ENCODE measurements around the gene FOXP4.

Gene FOXP4

DNA sequence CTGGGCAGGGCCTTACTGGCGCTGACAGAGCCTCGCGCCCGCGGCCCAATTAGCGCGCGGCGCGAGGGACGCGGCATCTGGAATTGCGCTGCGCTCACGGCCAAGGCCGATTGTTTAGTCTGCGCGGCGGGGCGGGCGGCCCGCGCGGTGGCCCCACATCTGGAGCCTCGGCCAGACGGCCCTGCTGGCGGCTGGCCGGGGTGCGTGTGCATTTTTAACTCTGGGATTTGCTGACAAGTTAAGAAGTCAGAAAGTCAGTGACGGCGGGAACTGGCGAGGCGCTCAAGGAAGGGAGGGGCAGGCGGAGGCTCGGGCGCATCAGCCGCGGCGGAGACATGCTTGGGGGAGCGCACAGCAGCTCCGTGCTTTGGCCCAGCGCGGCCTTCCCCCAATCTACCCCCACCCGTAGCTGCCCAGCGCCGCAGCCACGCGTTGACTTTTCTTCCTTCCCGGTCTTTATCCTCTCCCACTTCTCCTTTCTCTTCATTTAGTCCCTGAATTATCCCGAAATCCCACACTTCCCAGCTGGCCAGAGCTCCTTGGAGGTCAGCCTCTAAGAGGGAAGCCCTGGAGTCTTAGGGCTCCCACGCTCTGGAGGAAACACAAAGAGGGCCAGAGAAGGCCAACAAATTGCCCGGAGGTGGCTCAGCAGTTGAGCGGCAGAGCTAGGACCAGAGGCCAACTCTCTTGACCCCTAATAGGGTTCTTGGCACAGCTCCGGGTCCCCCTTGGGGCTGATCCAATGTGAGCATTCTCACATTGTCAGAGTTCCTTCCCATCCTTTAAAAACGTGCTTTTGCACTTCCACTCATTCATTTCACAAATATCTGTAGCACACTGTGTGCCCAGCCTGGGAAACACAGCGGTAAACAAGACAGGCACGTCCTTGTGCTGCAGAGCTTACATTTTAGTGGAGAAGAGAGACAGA is 40.8 kb upstream of the FOXP4 start:
- TF ChIP-seq, protein P1, sequence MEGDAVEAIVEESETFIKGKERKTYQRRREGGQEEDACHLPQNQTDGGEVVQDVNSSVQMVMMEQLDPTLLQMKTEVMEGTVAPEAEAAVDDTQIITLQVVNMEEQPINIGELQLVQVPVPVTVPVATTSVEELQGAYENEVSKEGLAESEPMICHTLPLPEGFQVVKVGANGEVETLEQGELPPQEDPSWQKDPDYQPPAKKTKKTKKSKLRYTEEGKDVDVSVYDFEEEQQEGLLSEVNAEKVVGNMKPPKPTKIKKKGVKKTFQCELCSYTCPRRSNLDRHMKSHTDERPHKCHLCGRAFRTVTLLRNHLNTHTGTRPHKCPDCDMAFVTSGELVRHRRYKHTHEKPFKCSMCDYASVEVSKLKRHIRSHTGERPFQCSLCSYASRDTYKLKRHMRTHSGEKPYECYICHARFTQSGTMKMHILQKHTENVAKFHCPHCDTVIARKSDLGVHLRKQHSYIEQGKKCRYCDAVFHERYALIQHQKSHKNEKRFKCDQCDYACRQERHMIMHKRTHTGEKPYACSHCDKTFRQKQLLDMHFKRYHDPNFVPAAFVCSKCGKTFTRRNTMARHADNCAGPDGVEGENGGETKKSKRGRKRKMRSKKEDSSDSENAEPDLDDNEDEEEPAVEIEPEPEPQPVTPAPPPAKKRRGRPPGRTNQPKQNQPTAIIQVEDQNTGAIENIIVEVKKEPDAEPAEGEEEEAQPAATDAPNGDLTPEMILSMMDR (IDR thresholded peaks at IDR 0.05), result no peak
- Histone ChIP-seq H3K4me1 (peaks cover 5 to 38% (median 29%) of the 10 kb centered on the region in 4 donors), H3K36me3 (no peaks in the 10 kb centered on the region), H3K27me3 (peaks cover 0 to 7% of the 10 kb centered on the region in 2 donors), H3K27ac (peak overlapping the region; percentile 86 to 95), H3K9me3 (no peaks in the 10 kb centered on the region), H3K4me3 (peak overlapping the region; percentile 50 to 55)
- DNase-seq, result peak; percentile 80 to 95
- intact Hi-C loops (cut with DNase I; ENCODE audit: low total_unique reads), result loop anchor here (2.0 kb wide), 1 partner anchor 35 kb away; no protein-coding TSS in a partner anchor

DNA sequence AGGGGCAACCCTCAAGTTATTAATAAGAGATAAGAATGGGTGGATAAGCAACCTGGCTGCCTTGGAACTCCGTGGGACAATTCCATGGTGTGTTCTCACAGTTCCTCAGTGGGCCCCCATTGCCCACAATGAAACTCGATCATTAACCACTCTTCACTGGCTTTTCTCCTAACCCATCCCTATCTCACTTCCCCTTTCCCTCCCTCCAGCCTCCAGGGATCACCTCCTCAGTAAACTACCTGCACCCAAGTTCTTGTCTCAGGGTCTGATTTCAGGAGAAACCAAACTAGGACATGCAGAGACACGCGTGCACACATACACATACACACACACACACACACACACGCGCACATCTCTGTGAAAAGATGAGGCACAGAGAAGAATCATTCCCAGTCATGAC is 37.7 kb upstream of the FOXP4 start:
- Histone ChIP-seq H3K4me3 (no peak overlapping the region), H3K27ac (no peak overlapping the region), H3K36me3 (no peaks in the 10 kb centered on the region), H3K9me3 (no peaks in the 10 kb centered on the region), H3K27me3 (peaks cover 0 to 7% of the 10 kb centered on the region in 2 donors), H3K4me1 (peaks cover 5 to 24% (median 19%) of the 10 kb centered on the region in 4 donors)
- TF ChIP-seq, protein P1 (IDR thresholded peaks at IDR 0.05), result no peak
- DNase-seq, result no peak
- intact Hi-C loops (cut with DNase I; ENCODE audit: low total_unique reads), result loop anchor here (2.0 kb wide), 1 partner anchor 36 kb away; no protein-coding TSS in a partner anchor

DNA sequence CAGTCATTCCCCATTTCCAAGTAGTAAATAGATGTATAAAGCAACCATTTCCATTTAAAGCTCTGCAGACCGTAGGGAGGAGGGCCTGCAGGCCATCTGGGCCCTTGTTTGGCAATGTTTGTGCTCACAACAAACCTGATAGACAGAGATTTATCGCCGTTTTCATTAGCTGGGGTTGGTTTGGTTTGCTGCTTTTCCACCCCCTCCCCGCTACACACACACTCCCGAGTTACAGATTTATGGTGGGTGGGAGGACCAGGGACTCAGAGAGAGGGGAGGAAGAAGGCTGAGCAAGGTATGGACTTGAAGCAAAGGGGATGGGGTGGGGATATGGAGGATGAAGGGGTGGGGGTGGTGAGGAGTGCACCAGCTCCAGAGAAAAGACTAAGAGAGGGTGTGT is 36.6 kb upstream of the FOXP4 start:
- DNase-seq, result no peak
- intact Hi-C loops (cut with DNase I; ENCODE audit: low total_unique reads), result loop anchor here (2.0 kb wide), 1 partner anchor 35 kb away; no protein-coding TSS in a partner anchor
- H3K27me3 ChIP-seq, result peaks cover 0 to 7% of the 10 kb centered on the region in 2 donors

DNA sequence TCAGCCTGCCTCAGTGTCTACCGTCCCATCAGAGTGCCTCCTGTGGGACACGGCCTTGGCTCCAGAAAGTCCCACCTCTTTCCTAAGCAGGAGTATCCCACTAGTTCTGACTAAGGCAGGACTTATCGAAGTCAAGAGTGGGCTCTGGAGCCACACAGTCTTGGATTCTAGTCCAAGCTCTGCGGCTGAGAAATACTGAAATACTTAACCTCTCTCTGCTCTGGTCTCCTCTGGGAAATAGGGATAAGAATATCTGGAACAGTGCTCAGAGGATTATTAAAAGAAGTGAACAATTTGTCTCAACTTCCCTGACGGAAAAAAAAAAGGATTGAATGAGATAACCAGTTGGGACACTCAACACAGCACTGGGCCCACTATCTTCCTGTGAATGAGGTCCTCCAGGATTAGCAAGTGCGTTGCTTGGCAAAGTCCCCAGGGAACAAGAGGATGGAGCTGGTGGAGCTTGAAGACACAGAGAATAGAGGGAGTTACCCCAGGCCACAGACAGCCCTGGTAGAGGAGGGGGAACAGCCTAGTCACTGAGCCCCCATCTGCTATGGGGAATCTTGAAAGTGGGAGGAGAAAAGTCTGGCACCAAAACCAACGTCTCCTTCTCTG is 34.6 kb upstream of the FOXP4 start:
- Histone ChIP-seq H3K4me1 (no peaks in the 10 kb centered on the region), H3K4me3 (no peak overlapping the region), H3K27me3 (peaks cover 0 to 7% of the 10 kb centered on the region in 2 donors), H3K36me3 (no peaks in the 10 kb centered on the region), H3K27ac (no peak overlapping the region), H3K9me3 (no peaks in the 10 kb centered on the region)
- intact Hi-C loops (cut with DNase I; ENCODE audit: low total_unique reads), result no loop called here
- TF ChIP-seq, protein P1 (IDR thresholded peaks at IDR 0.05), result no peak
- DNase-seq, result no peak

More for the DNA sequence above, 36.6 kb upstream of the FOXP4 start:
- no peak overlapping the region for H3K27ac ChIP-seq
- no peaks in the 10 kb centered on the region for H3K9me3 ChIP-seq
- no peaks in the 10 kb centered on the region for H3K36me3 ChIP-seq
- H3K4me1 ChIP-seq, result peaks cover 5 to 15% (median 10%) of the 10 kb centered on the region in 4 donors
- H3K4me3 ChIP-seq, result no peak overlapping the region
- TF ChIP-seq, protein P1 (IDR thresholded peaks at IDR 0.05), result no peak

GRCh38 chr6:41512146-41512701 is 34.0 kb upstream of the FOXP4 start:
- TF ChIP-seq, protein P1 (IDR thresholded peaks at IDR 0.05), result no peak
- DNase-seq, result no peak
- Histone ChIP-seq H3K4me3 (no peak overlapping the region), H3K27me3 (peaks cover 0 to 7% of the 10 kb centered on the region in 2 donors), H3K36me3 (no peaks in the 10 kb centered on the region), H3K27ac (no peak overlapping the region), H3K4me1 (no peaks in the 10 kb centered on the region), H3K9me3 (no peaks in the 10 kb centered on the region)
- intact Hi-C loops (cut with DNase I; ENCODE audit: low total_unique reads), result no loop called here
